ENCODE results near the gene NFKBIE. TPM values are rescaled to one million over a fixed set of nuclear protein-coding genes. Genes with fewer than 3 reads are reported as not detected.

Gene NFKBIE
- total and polyA plus RNA-seq, 2 donors (not counting 1 experiment from before 2014, with no cell fraction given), result 46.5 to 90.0 TPM

GRCh38 chr6:44311767-44312166, 46.4 kb upstream of the NFKBIE start:
- H3K27ac Mint-ChIP-seq, result peak overlapping the region; percentile 63
- Histone ChIP-seq H3K4me3 (ENCODE audit: control extremely low read depth in 1 of 5, extremely low read depth in 1 of 5, insufficient read depth in 1 of 5, low read depth in 2 of 5, low read length in 4 of 5) (no peak overlapping the region), H3K27ac (ENCODE audit: low read length in 2 of 2) (no peak overlapping the region), H3K27me3 (replicated peaks in 1 of 4; ENCODE audit: control extremely low read depth in 1 of 4, control insufficient read depth in 3 of 4, insufficient read depth in 4 of 4, low read length in 3 of 4) (peaks cover 0 to 4% (median 0%) of the 10 kb centered on the region in 4 experiments), H3K9ac (ENCODE audit: low read length) (no peak overlapping the region), H3K36me3 (replicated peaks in 1 of 2; ENCODE audit: control extremely low read depth in 1 of 2, control insufficient read depth in 1 of 2, extremely low read depth in 1 of 2, insufficient read depth in 2 of 2, low read length in 1 of 2) (peaks cover 0 to 37% of the 10 kb centered on the region in 2 experiments), H3K79me2 (ENCODE audit: control insufficient read depth, insufficient read depth, low read length) (peaks cover 17% of the 10 kb centered on the region), H2AFZ (ENCODE audit: insufficient read depth, low read depth, low read length, poor library complexity, severe bottlenecking) (no peak overlapping the region), H3K9me3 (ENCODE audit: control extremely low read depth in 1 of 3, control insufficient read depth in 2 of 3, insufficient read depth in 1 of 3, low read length in 2 of 3) (no peaks in the 10 kb centered on the region), H3K4me1 (ENCODE audit: control insufficient read depth in 2 of 2, insufficient read depth in 2 of 2, low read length in 2 of 2) (peaks cover 7 to 9% of the 10 kb centered on the region in 2 donors), H3K4me2 (replicated peaks; ENCODE audit: low read depth, low read length, poor library complexity, severe bottlenecking) (peak overlapping the region; percentile 92), H4K20me1 (ENCODE audit: control insufficient read depth, insufficient read depth, low read length, poor library complexity, severe bottlenecking) (no peaks in the 10 kb centered on the region)
- CTCF ChIA-PET, result interaction anchor here (1.1 to 2.8 kb wide), 3 partner anchors 44 to 138 kb away, joined by 4 to 16 read pairs (median 10); no protein-coding TSS in a partner anchor
- H3K4me1 Mint-ChIP-seq, result peaks cover 17% of the 10 kb centered on the region
- H3K9me3 Mint-ChIP-seq (ENCODE audit: insufficient read depth), result no peaks in the 10 kb centered on the region
- POLR2A ChIA-PET, result interaction anchor here (0.6 kb wide), 1 partner anchor 65 kb away, joined by 3 read pairs; the partner anchor contains the start of gene HSP90AB1
- H3K4me3 Mint-ChIP-seq, result peak overlapping the region; percentile 94
- ATAC-seq (ENCODE audit: low read depth) (no peak), DNase-seq (no peak)
- no peaks in the 10 kb centered on the region for H3K27me3 Mint-ChIP-seq
- TF ChIP-seq EZH2 (IDR thresholded peaks at IDR 0.05; ENCODE audit: borderline replicate concordance, insufficient read depth, low read depth, low read length, poor library complexity, severe bottlenecking) (no peak), CTCF (IDR thresholded peaks at IDR 0.05) (no peak)
- intact Hi-C loops (cut with micrococcal nuclease), result loop anchor here (2.0 kb wide), 2 partner anchors 65 to 89 kb away; partner anchors contain the start of genes HSP90AB1 and SLC29A1
- 100% methylated on average over 1 of the region's 3 CpGs for WGBS (ENCODE audit: insufficient coverage)

- peaks cover 17% of the 10 kb centered on the region for H3K79me2 ChIP-seq (ENCODE audit: control insufficient read depth, insufficient read depth, low read length)
- H3K27ac ChIP-seq (ENCODE audit: low read length in 2 of 2), result no peak overlapping the region
- H3K4me1 ChIP-seq (ENCODE audit: control insufficient read depth in 2 of 2, insufficient read depth in 2 of 2, low read length in 2 of 2), result peaks cover 7 to 9% of the 10 kb centered on the region in 2 donors
- no peak overlapping the region for H2AFZ ChIP-seq (ENCODE audit: insufficient read depth, low read depth, low read length, poor library complexity, severe bottlenecking)
- H3K4me2 ChIP-seq (replicated peaks; ENCODE audit: low read depth, low read length, poor library complexity, severe bottlenecking), result no peak overlapping the region
- DNase-seq (no peak), ATAC-seq (ENCODE audit: low read depth) (no peak)
- H3K9ac ChIP-seq (ENCODE audit: low read length), result no peak overlapping the region
- H3K9me3 ChIP-seq (ENCODE audit: control extremely low read depth in 1 of 3, control insufficient read depth in 2 of 3, insufficient read depth in 1 of 3, low read length in 2 of 3), result no peaks in the 10 kb centered on the region
- TF ChIP-seq EZH2 (IDR thresholded peaks at IDR 0.05; ENCODE audit: borderline replicate concordance, insufficient read depth, low read depth, low read length, poor library complexity, severe bottlenecking) (no peak), CTCF (IDR thresholded peaks at IDR 0.05) (no peak)
- H3K27me3 Mint-ChIP-seq, result no peaks in the 10 kb centered on the region
- H3K27ac Mint-ChIP-seq, result no peak overlapping the region
- H4K20me1 ChIP-seq (ENCODE audit: control insufficient read depth, insufficient read depth, low read length, poor library complexity, severe bottlenecking), result no peaks in the 10 kb centered on the region
- peak overlapping the region; percentile 94 for H3K4me3 Mint-ChIP-seq
- peaks cover 0 to 37% of the 10 kb centered on the region in 2 experiments for H3K36me3 ChIP-seq (replicated peaks in 1 of 2; ENCODE audit: control extremely low read depth in 1 of 2, control insufficient read depth in 1 of 2, extremely low read depth in 1 of 2, insufficient read depth in 2 of 2, low read length in 1 of 2)
- H3K27me3 ChIP-seq (replicated peaks in 1 of 4; ENCODE audit: control extremely low read depth in 1 of 4, control insufficient read depth in 3 of 4, insufficient read depth in 4 of 4, low read length in 3 of 4), result peaks cover 0 to under 1% (median 0%) of the 10 kb centered on the region in 4 experiments
- no peak overlapping the region for H3K4me3 ChIP-seq (ENCODE audit: control extremely low read depth in 1 of 5, extremely low read depth in 1 of 5, insufficient read depth in 1 of 5, low read depth in 2 of 5, low read length in 4 of 5)
- POLR2A ChIA-PET, result interaction anchor here (0.6 kb wide), 1 partner anchor 65 kb away, joined by 3 read pairs; the partner anchor contains the start of gene HSP90AB1
- CTCF ChIA-PET, result interaction anchor here (1.1 to 2.8 kb wide), 3 partner anchors 27 to 138 kb away, joined by 4 to 10 read pairs (median 4); no protein-coding TSS in a partner anchor
- 78% methylated on average over 1 of the region's 2 CpGs for WGBS (ENCODE audit: insufficient coverage)
- H3K4me1 Mint-ChIP-seq, result peaks cover 17% of the 10 kb centered on the region
- intact Hi-C loops (cut with micrococcal nuclease), result no loop called here
- no peaks in the 10 kb centered on the region for H3K9me3 Mint-ChIP-seq (ENCODE audit: insufficient read depth)
These were observed 46.0 kb upstream of the NFKBIE start for GRCh38 chr6:44311304-44311703.
